A673 (cell line): ENCODE measurements around the gene LBHD2.

ENCODE experiments used
- CTCF ChIP-seq: fragments of 300-800, 200-600 bp; sonication (generic); conservative IDR thresholded peaks from 2 replicates; pipeline ENCODE4 v1.5.1; 2017; ENCODE audit warnings: low read depth, mild to moderate bottlenecking, antibody characterized with exemption, low read length, moderate library complexity, mixed read lengths
- EZH2 ChIP-seq: fragments of 200-600 bp; sonication (generic); IDR thresholded peaks from 2 replicates; pipeline ENCODE4 v1.6.1; 2017; ENCODE audit warnings: borderline replicate concordance, low read depth, mild to moderate bottlenecking, mixed read lengths, antibody characterized with exemption, low read length; ENCODE audit not compliant: poor library complexity, severe bottlenecking

GRCh38 chr14:103041464-103041863 lies 42.5 kb upstream of the LBHD2 start:
- TF ChIP-seq CTCF (no peak), EZH2 (no peak)
